BJ (cell line): Measurements from ENCODE around the gene PSMA6. TPM values are rescaled to one million over a fixed set of nuclear protein-coding genes. Genes with fewer than 3 reads are reported as not detected.
A peak's percentile ranks its signal among the peaks of the same experiment; 100 is the strongest.

Experiments
- CTCF ChIA-PET: fragments of 350-600 bp; formaldehyde crosslinking; extraction: SDS; loops from one replicate; lab custom pipeline; 2021; ENCODE audit warnings: antibody characterized with exemption, inconsistent platforms; lab: Yijun Ruan, JAX
- POLR2A ChIA-PET: fragments of 300-600 bp; sonication (Branson Sonifier 250); formaldehyde crosslinking; extraction: SDS; loops from one replicate; lab custom pipeline; 2021; ENCODE audit warnings: antibody characterized with exemption; lab: Charles Lee
- DNase-seq: peaks from one replicate; pipeline ENCODE4 v3.0.0-alpha.2; 2011; ENCODE audit warnings: low read depth
- H3K27me3 ChIP-seq: 2 replicates; pipeline ENCODE4 v1.6.0; 2011; ENCODE audit warnings: low read length; ENCODE audit not compliant: control insufficient read depth, insufficient read depth
- H3K36me3 ChIP-seq: 2 replicates; pipeline ENCODE4 v1.5.1; 2011; ENCODE audit warnings: low read length; ENCODE audit not compliant: control insufficient read depth, insufficient read depth
- H3K4me3 ChIP-seq: 2 replicates; pipeline ENCODE4 v1.5.1; 2011; ENCODE audit warnings: low read depth, mild to moderate bottlenecking, control low read depth, low read length
- polyA minus RNA-seq: library from RNA; depleted of rRNA, polyadenylated mRNA; stranded (reverse); fragments of >200 nt; gene quantifications from 2 replicates; pipeline ENCODE4 v1.2.3, GENCODE V29; 2011; rRNA and poly(A)+ RNA removed
- polyA plus RNA-seq: library from polyadenylated mRNA; depleted of rRNA; stranded (reverse); fragments of >200 nt; gene quantifications from 2 replicates; pipeline ENCODE4 v1.2.3, GENCODE V29; 2011; rRNA removed
- TF ChIP-seq, protein P1 (sequence below): IDR thresholded peaks from 2 replicates; pipeline ENCODE4 v1.5.1; 2011; ENCODE audit warnings: low read depth, mild to moderate bottlenecking, control low read depth, inconsistent platforms, low read length, moderate library complexity; ENCODE audit not compliant: insufficient read depth

Gene PSMA6
- 155 and 216 TPM in 2 replicates for polyA plus RNA-seq
- 33.4 and 49.3 TPM in 2 replicates for polyA minus RNA-seq

DNA sequence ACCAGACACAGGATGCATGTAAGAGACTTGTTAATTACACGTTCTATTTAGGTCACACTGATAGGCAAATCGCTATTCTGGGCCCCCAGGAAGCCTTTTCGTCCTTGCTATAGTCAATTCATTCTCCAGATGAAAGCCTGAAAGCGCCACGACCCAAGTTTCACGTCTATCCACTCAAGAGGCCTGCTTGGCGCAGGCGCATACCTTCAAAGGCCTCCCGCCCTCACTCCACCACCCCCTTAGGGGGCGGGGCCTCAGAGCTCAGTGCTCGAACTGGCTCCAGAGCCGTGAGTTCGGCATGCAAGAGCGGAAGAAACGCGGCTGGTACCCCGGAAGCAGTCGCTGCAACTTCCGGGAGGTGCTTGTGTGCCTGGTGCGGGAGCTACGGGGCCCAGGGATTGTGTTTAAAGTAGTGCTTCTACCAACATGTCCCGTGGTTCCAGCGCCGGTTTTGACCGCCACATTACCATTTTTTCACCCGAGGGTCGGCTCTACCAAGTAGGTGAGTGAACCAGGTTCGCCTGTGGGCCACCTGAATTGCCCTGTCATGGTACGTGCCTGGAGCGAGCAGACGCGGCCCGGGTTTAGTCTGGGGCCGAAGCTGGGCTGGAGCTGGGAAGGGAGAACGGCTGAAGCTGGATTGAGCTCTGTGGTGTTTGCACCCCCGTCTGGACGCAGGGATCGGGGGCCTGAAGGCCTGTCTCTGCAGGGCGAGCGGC lies at the start of gene PSMA6:
Gene PSMA6, plus strand, starts transcription at position 332 of the 719 bp plus-strand sequence. Its CDS starts 95 bp downstream, at position 427.
- ChIA-PET POLR2A (interaction anchor here (0.6 to 1.4 kb wide), 5 partner anchors 11 to 1172 kb away, joined by 3 to 16 read pairs (median 4); partner anchors contain the start of gene NFKBIA), CTCF (interaction anchor here (0.6 to 1.7 kb wide), 6 partner anchors 8 to 121 kb away, joined by 3 to 5 read pairs (median 3); no protein-coding TSS in a partner anchor)
- Histone ChIP-seq H3K36me3 (no peaks in the 10 kb centered on the region; the same call in 1 of the 2 replicates), H3K27me3 (no peaks in the 10 kb centered on the region), H3K4me3 (peak within 1 kb of the TSS; percentile 80)
- DNase-seq = peak; percentile 95
- TF ChIP-seq, protein P1, sequence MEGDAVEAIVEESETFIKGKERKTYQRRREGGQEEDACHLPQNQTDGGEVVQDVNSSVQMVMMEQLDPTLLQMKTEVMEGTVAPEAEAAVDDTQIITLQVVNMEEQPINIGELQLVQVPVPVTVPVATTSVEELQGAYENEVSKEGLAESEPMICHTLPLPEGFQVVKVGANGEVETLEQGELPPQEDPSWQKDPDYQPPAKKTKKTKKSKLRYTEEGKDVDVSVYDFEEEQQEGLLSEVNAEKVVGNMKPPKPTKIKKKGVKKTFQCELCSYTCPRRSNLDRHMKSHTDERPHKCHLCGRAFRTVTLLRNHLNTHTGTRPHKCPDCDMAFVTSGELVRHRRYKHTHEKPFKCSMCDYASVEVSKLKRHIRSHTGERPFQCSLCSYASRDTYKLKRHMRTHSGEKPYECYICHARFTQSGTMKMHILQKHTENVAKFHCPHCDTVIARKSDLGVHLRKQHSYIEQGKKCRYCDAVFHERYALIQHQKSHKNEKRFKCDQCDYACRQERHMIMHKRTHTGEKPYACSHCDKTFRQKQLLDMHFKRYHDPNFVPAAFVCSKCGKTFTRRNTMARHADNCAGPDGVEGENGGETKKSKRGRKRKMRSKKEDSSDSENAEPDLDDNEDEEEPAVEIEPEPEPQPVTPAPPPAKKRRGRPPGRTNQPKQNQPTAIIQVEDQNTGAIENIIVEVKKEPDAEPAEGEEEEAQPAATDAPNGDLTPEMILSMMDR = no peak

- ChIA-PET CTCF (no interaction called here), POLR2A (no interaction called here)
- Histone ChIP-seq H3K36me3 (no peaks in the 10 kb centered on the region), H3K27me3 (no peaks in the 10 kb centered on the region), H3K4me3 (no peak overlapping the region)
- DNase-seq = no peak
- TF ChIP-seq, protein P1 = no peak
Observed at GRCh38 chr14:35242599-35243311, 49.4 kb upstream of the PSMA6 start.

- ChIA-PET CTCF (no interaction called here), POLR2A (no interaction called here)
- TF ChIP-seq, protein P1 = no peak
Observed at GRCh38 chr14:35243956-35244355, 48.2 kb upstream of the PSMA6 start.

DNA sequence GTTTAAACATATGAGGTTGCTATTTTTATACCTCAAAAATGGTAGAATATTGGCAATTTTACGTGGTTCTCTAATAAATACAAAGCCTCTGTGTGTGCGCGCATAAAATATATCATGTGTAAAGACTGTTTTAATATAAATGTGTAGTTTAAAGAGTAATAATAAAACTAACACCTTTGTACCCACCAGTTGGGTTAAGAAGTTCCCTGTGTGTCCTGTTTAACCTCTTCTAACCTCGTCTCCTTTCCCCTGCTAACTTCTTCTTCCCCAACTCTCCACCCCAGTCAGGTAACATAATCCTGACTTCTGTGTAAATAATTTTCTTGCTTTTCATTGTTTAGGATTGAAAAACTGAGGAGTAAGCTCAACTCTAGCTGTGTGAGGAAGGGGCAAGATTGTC lies 47.6 kb upstream of the PSMA6 start:
- Histone ChIP-seq H3K27me3 (no peaks in the 10 kb centered on the region), H3K36me3 (no peaks in the 10 kb centered on the region), H3K4me3 (no peak overlapping the region)
- no peak for DNase-seq
- TF ChIP-seq, protein P1 = no peak
- ChIA-PET POLR2A (no interaction called here), CTCF (no interaction called here)

More at GRCh38 chr14:35243956-35244355, 48.2 kb upstream of the PSMA6 start:
- Histone ChIP-seq H3K27me3 (no peaks in the 10 kb centered on the region), H3K36me3 (no peaks in the 10 kb centered on the region), H3K4me3 (no peak overlapping the region)
- DNase-seq = no peak

- Histone ChIP-seq H3K36me3 (no peaks in the 10 kb centered on the region), H3K27me3 (no peaks in the 10 kb centered on the region), H3K4me3 (no peak overlapping the region)
- TF ChIP-seq, protein P1 = no peak
- CTCF ChIA-PET = no interaction called here
- POLR2A ChIA-PET = no interaction called here
- no peak for DNase-seq
Observed at GRCh38 chr14:35245051-35245450, 47.1 kb upstream of the PSMA6 start.
